Stimulated activated naive B cell treated with anti-CD40 and anti-IgM and Interleukin-4, amounts not matched to agents 10 μg/mL and 1 μg/mL and 100 μg/mL, for 72 hours (primary cell): ENCODE data around the gene KRT222.

Experiments
- ATAC-seq, 2 donors: fragments of 150-1000 bp; cut with Tn5 transposase; replicated peaks; 2 replicates each; pipeline ENCODE4 v1.10.0; 2021; ENCODE audit warnings: moderate library complexity in 1 of 2
- DNase-seq: peaks from one replicate; pipeline ENCODE4 v3.0.0; 2021
- H3K27ac Mint-ChIP-seq: one replicate; pipeline ENCODE4 v1.8.0; 2022; ENCODE audit warnings: mild to moderate bottlenecking, mixed read lengths
- H3K27me3 Mint-ChIP-seq, 2 donors: one replicate each; pipeline ENCODE4 v1.8.0; 2022; ENCODE audit warnings: mixed read lengths in 2 of 2
- H3K36me3 Mint-ChIP-seq, 2 donors: one replicate each; pipeline ENCODE4 v1.8.0; 2022; ENCODE audit warnings: mixed read lengths in 2 of 2, mild to moderate bottlenecking in 1 of 2
- H3K4me1 Mint-ChIP-seq, 2 donors: one replicate each; pipeline ENCODE4 v1.8.0; 2022; ENCODE audit warnings: mixed read lengths in 2 of 2, mild to moderate bottlenecking in 1 of 2
- H3K4me3 Mint-ChIP-seq, 2 donors: one replicate each; pipeline ENCODE4 v1.8.0; 2022; ENCODE audit warnings: mild to moderate bottlenecking in 2 of 2, mixed read lengths in 2 of 2, moderate library complexity in 1 of 2
- H3K9me3 Mint-ChIP-seq, 2 donors: one replicate each; pipeline ENCODE4 v1.8.0; 2022; ENCODE audit warnings: mixed read lengths in 2 of 2, mild to moderate bottlenecking in 1 of 2

The KRT222 gene

GRCh38 chr17:40664582-40665333 is at the start of gene KRT222:
Gene KRT222 (minus strand): TSS chr17:40665177. CDS start chr17:40665099, 78 bp downstream.
- ATAC-seq (no peak), DNase-seq (no peak)
- H3K4me1 Mint-ChIP-seq = peaks cover 0 to 3% of the 10 kb centered on the region in 2 donors
- H3K9me3 Mint-ChIP-seq = no peaks in the 10 kb centered on the region
- H3K27ac Mint-ChIP-seq = no peak within 1 kb of the TSS
- no peaks in the 10 kb centered on the region for H3K36me3 Mint-ChIP-seq
- no peak within 1 kb of the TSS for H3K4me3 Mint-ChIP-seq
- H3K27me3 Mint-ChIP-seq = peaks cover 31 to 37% of the 10 kb centered on the region in 2 donors

- Mint-ChIP-seq H3K27me3 (peaks cover 11 to 33% of the 10 kb centered on the region in 2 donors), H3K4me3 (no peak overlapping the region), H3K9me3 (no peaks in the 10 kb centered on the region), H3K4me1 (no peaks in the 10 kb centered on the region), H3K27ac (no peak overlapping the region), H3K36me3 (no peaks in the 10 kb centered on the region)
- ATAC-seq (no peak), DNase-seq (no peak)
Measured at GRCh38 chr17:40714473-40714872, 49.5 kb upstream of the KRT222 start.

- H3K36me3 Mint-ChIP-seq = no peaks in the 10 kb centered on the region
- ATAC-seq (no peak), DNase-seq (no peak)
- no peak overlapping the region for H3K4me3 Mint-ChIP-seq
- H3K9me3 Mint-ChIP-seq = no peaks in the 10 kb centered on the region
- H3K27ac Mint-ChIP-seq = no peak overlapping the region
- H3K4me1 Mint-ChIP-seq = no peaks in the 10 kb centered on the region
- H3K27me3 Mint-ChIP-seq = peaks cover 29 to 41% of the 10 kb centered on the region in 2 donors
Measured at GRCh38 chr17:40707745-40708144, 42.8 kb upstream of the KRT222 start.

GRCh38 chr17:40705584-40705983 is 40.6 kb upstream of the KRT222 start:
- ATAC-seq = no peak
- H3K9me3 Mint-ChIP-seq = no peaks in the 10 kb centered on the region
- no peak overlapping the region for H3K4me3 Mint-ChIP-seq
- H3K27me3 Mint-ChIP-seq = peaks cover 36 to 41% of the 10 kb centered on the region in 2 donors
- no peak for DNase-seq
- H3K4me1 Mint-ChIP-seq = no peaks in the 10 kb centered on the region
- H3K36me3 Mint-ChIP-seq = no peaks in the 10 kb centered on the region
- H3K27ac Mint-ChIP-seq = no peak overlapping the region

DNA sequence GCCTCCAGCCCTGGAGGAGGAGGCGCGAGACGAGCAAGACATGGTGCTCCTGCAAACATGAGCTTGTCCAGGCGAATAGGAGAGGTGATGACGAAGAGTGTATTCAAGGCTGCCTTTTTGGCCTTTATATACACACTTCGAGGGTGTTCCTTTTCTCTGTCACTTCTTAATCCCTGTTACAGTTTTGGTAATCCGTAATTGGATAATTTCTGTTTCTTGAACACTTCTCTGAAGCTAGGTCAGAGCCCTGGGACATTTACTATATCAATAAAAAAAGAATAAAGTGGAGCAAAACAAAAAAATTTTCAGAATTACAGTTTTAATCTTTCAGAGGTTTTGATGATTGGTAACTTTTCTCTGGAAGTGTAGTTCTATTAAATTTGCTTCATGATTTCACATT is 38.7 kb upstream of the KRT222 start, which contains the start of gene KRT24:
TSS of gene KRT24 (minus strand) at position 101 of the 400 bp plus-strand sequence. CDS start at position 42, 59 bp downstream.
- ATAC-seq = no peak

GRCh38 chr17:40702271-40702670 is 37.3 kb upstream of the KRT222 start:
- no peak overlapping the region for H3K27ac Mint-ChIP-seq
- no peaks in the 10 kb centered on the region for H3K36me3 Mint-ChIP-seq
- no peak for DNase-seq
- no peaks in the 10 kb centered on the region for H3K4me1 Mint-ChIP-seq
- H3K27me3 Mint-ChIP-seq = peaks cover 25 to 47% of the 10 kb centered on the region in 2 donors
- H3K9me3 Mint-ChIP-seq = no peaks in the 10 kb centered on the region
- no peak overlapping the region for H3K4me3 Mint-ChIP-seq
- ATAC-seq = no peak

More for the DNA sequence above, 38.7 kb upstream of the KRT222 start, which contains the start of gene KRT24:
- H3K4me1 Mint-ChIP-seq = no peaks in the 10 kb centered on the region
- H3K27me3 Mint-ChIP-seq = peaks cover 36 to 44% of the 10 kb centered on the region in 2 donors
- no peak within 1 kb of the TSS for H3K4me3 Mint-ChIP-seq
- no peaks in the 10 kb centered on the region for H3K36me3 Mint-ChIP-seq
- no peak for DNase-seq
- H3K9me3 Mint-ChIP-seq = no peaks in the 10 kb centered on the region
- H3K27ac Mint-ChIP-seq = no peak within 1 kb of the TSS

- Mint-ChIP-seq H3K36me3 (no peaks in the 10 kb centered on the region), H3K27ac (no peak overlapping the region), H3K27me3 (peaks cover 18 to 41% of the 10 kb centered on the region in 2 donors), H3K4me1 (peaks cover 0 to 4% of the 10 kb centered on the region in 2 donors), H3K9me3 (no peaks in the 10 kb centered on the region), H3K4me3 (no peak overlapping the region)
- no peak for DNase-seq
- no peak for ATAC-seq
Measured at GRCh38 chr17:40699853-40700252, 34.9 kb upstream of the KRT222 start.

- peaks cover 0 to 4% of the 10 kb centered on the region in 2 donors for H3K4me1 Mint-ChIP-seq
- no peak overlapping the region for H3K4me3 Mint-ChIP-seq
- H3K9me3 Mint-ChIP-seq = no peaks in the 10 kb centered on the region
- no peaks in the 10 kb centered on the region for H3K36me3 Mint-ChIP-seq
- H3K27ac Mint-ChIP-seq = no peak overlapping the region
- ATAC-seq (no peak), DNase-seq (no peak)
- H3K27me3 Mint-ChIP-seq = peaks cover 18 to 41% of the 10 kb centered on the region in 2 donors
Measured at GRCh38 chr17:40699371-40699770, 34.4 kb upstream of the KRT222 start.

DNA sequence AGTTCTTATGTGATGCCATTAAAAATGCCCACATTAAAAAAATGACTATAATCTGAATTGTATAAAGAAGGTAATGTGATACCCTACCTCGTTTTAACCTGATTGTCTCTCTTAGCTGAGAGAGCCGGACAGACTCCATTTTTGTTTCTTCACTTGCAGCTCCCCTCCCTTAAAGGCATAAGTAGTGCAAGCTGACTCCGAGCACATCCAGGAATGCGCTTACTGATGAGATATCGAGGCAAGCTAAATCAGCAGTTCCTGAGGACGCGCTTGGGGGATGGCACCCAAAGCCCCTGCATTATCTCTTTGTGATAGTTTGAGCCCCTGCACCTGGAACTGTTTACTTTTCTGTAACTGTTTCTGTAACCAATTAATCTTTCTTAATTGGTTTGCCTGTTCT is 32.3 kb upstream of the KRT222 start:
- H3K9me3 Mint-ChIP-seq = no peaks in the 10 kb centered on the region
- DNase-seq (no peak), ATAC-seq (no peak)
- peaks cover 11 to 44% of the 10 kb centered on the region in 2 donors for H3K27me3 Mint-ChIP-seq
- H3K4me3 Mint-ChIP-seq = no peak overlapping the region
- no peak overlapping the region for H3K27ac Mint-ChIP-seq
- peaks cover 0 to 4% of the 10 kb centered on the region in 2 donors for H3K4me1 Mint-ChIP-seq
- no peaks in the 10 kb centered on the region for H3K36me3 Mint-ChIP-seq

DNA sequence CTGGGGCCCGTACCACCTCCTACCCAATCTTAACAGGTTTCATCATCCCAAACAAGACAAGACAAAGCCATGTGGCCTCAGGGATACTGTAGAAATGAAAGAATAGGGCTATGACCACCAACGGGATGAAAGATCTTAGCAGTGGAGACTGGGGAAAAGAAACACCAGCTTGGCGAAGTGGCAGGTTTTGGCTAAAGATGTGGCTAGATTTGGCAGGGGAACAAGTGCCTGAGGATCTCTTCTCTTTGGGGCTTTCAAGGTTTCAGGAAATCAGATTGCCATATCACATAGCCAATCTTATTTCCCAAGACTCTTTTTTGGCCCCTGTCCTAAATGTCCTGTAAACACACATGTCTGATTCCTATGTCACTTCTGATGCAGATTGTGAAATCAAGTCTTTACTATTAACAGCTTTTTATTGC is 31.7 kb upstream of the KRT222 start:
- ATAC-seq (no peak), DNase-seq (no peak)
- H3K36me3 Mint-ChIP-seq = no peaks in the 10 kb centered on the region
- H3K4me3 Mint-ChIP-seq = no peak overlapping the region
- H3K9me3 Mint-ChIP-seq = no peaks in the 10 kb centered on the region
- H3K27me3 Mint-ChIP-seq = peaks cover 9 to 44% of the 10 kb centered on the region in 2 donors
- no peak overlapping the region for H3K27ac Mint-ChIP-seq
- peaks cover 0 to 4% of the 10 kb centered on the region in 2 donors for H3K4me1 Mint-ChIP-seq

- Mint-ChIP-seq H3K4me3 (no peak overlapping the region), H3K27me3 (peaks cover 5 to 44% of the 10 kb centered on the region in 2 donors), H3K4me1 (peaks cover 0 to 4% of the 10 kb centered on the region in 2 donors), H3K27ac (no peak overlapping the region), H3K9me3 (no peaks in the 10 kb centered on the region), H3K36me3 (no peaks in the 10 kb centered on the region)
- DNase-seq (no peak), ATAC-seq (no peak)
Measured at GRCh38 chr17:40695874-40696472, 31.0 kb upstream of the KRT222 start.

DNA sequence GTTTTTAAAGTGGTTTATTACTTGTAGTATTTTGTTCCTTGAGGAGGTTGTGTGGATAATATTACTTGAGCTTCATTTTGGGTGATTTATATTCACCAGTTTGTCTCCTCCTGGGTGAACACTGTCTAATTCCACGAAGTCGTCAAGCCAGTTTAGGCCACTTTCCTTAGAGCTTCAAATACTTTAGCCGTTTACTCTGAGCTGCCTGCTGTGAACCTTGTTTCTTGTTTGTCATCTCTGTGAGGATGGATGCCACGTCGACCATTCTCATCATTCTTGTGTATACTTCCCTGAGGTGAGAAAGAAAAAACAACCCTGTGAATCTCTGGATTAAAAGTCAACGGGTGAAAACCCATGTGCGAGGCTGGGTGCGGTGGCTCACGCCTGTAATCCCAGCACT is 29.6 kb upstream of the KRT222 start:
- Mint-ChIP-seq H3K4me3 (no peak overlapping the region), H3K27me3 (peaks cover 5 to 44% of the 10 kb centered on the region in 2 donors), H3K36me3 (no peaks in the 10 kb centered on the region), H3K4me1 (peaks cover 0 to 4% of the 10 kb centered on the region in 2 donors), H3K9me3 (no peaks in the 10 kb centered on the region), H3K27ac (no peak overlapping the region)
- no peak for ATAC-seq
- DNase-seq = no peak

GRCh38 chr17:40687106-40687505 is 22.1 kb upstream of the KRT222 start:
- H3K4me1 Mint-ChIP-seq = no peaks in the 10 kb centered on the region
- DNase-seq = no peak
- peaks cover 0 to under 1% of the 10 kb centered on the region in 2 donors for H3K27me3 Mint-ChIP-seq
- H3K4me3 Mint-ChIP-seq = no peak overlapping the region
- no peaks in the 10 kb centered on the region for H3K9me3 Mint-ChIP-seq
- H3K27ac Mint-ChIP-seq = no peak overlapping the region
- H3K36me3 Mint-ChIP-seq = no peaks in the 10 kb centered on the region
- no peak for ATAC-seq

DNA sequence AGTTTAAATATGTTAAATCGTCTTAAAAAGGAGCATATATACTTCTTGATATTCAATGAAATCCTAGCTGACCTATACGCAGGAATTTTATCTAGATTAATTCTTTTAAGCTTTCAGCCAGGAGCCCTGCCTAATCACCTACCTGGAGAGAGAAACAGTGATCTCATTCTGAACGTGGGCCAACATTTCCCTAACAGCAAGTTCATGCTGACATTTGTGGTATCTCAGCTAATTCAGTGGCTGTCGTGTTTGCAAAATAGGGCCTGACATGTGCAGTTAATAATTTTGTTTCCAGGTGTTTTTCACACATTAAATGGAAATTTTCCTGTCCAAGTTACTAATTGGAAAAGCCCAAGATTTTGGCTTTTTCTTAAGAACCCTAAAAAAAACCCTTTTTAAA is 21.2 kb upstream of the KRT222 start:
- DNase-seq = no peak
- H3K27me3 Mint-ChIP-seq = peaks cover 4 to 9% of the 10 kb centered on the region in 2 donors
- no peak overlapping the region for H3K27ac Mint-ChIP-seq
- no peaks in the 10 kb centered on the region for H3K4me1 Mint-ChIP-seq
- ATAC-seq = no peak
- H3K9me3 Mint-ChIP-seq = no peaks in the 10 kb centered on the region
- no peaks in the 10 kb centered on the region for H3K36me3 Mint-ChIP-seq
- H3K4me3 Mint-ChIP-seq = no peak overlapping the region

GRCh38 chr17:40680998-40681397 is 16.0 kb upstream of the KRT222 start:
- no peak overlapping the region for H3K27ac Mint-ChIP-seq
- H3K36me3 Mint-ChIP-seq = no peaks in the 10 kb centered on the region
- DNase-seq (no peak), ATAC-seq (no peak)
- H3K4me1 Mint-ChIP-seq = peaks cover 0 to 7% of the 10 kb centered on the region in 2 donors
- no peaks in the 10 kb centered on the region for H3K9me3 Mint-ChIP-seq
- H3K4me3 Mint-ChIP-seq = no peak overlapping the region
- H3K27me3 Mint-ChIP-seq = peaks cover 25 to 41% of the 10 kb centered on the region in 2 donors
